Left ventricle myocardium inferior (tissue), 1 donor: ENCODE results near the gene CSTPP1. TPM values are rescaled to one million over a fixed set of nuclear protein-coding genes. Genes with fewer than 3 reads are reported as not detected.

Source experiments
- DNase-seq: peaks from one replicate; pipeline ENCODE4 v3.0.0-alpha.2; 2020
- H3K27ac ChIP-seq: fragments of 200-600 bp; replicated peaks from 2 replicates; pipeline ENCODE4 v1.8.0; 2021
- H3K27me3 ChIP-seq: fragments of 200-600 bp; 2 replicates; pipeline ENCODE4 v1.8.0; 2021; ENCODE audit warnings: low read depth
- H3K36me3 ChIP-seq: fragments of 200-600 bp; 2 replicates; pipeline ENCODE4 v1.8.0; 2021
- H3K4me1 ChIP-seq: fragments of 200-600 bp; 2 replicates; pipeline ENCODE4 v1.8.0; 2021
- H3K4me3 ChIP-seq: fragments of 200-600 bp; 2 replicates; pipeline ENCODE4 v1.8.0; 2021; ENCODE audit warnings: mild to moderate bottlenecking, moderate library complexity
- H3K9me3 ChIP-seq: fragments of 200-600 bp; replicated peaks from 2 replicates; pipeline ENCODE4 v1.8.0; 2021
- CTCF ChIP-seq: fragments of 200-600 bp; IDR thresholded peaks from 2 replicates; pipeline ENCODE4 v1.8.0; 2021; ENCODE audit warnings: antibody characterized with exemption, mild to moderate bottlenecking, borderline replicate concordance
- intact Hi-C: fragments of 100-400 bp; cut with micrococcal nuclease; formaldehyde crosslinking; loops from one replicate; pipeline ENCODE4 v1.11.0; 2022
- total RNA-seq: library from RNA; stranded (reverse); fragmentation: NEBNext Ultra II Directional; extraction: Animal tissue kit (Norgen Biotek cat#: 25700); gene quantifications from one replicate; pipeline ENCODE4 v1.2.1, GENCODE V29; 2021
- donor health status: DM: no; HTN: yes; CAD: no; lungs with severe emphysema.

CSTPP1 gene
- total RNA-seq, 1 donor from 2014 or later = 12.9 TPM

- Histone ChIP-seq H3K27ac (no peak overlapping the region), H3K9me3 (no peaks in the 10 kb centered on the region), H3K27me3 (no peaks in the 10 kb centered on the region), H3K4me1 (peaks cover 18% of the 10 kb centered on the region), H3K36me3 (peaks cover 5% of the 10 kb centered on the region), H3K4me3 (no peak overlapping the region)
- no peak for TF ChIP-seq CTCF
- no peak for DNase-seq
- intact Hi-C loops = no loop called here
These were observed 221.7 kb downstream of the CSTPP1 start for GRCh38 chr11:47158242-47158641.

DNA sequence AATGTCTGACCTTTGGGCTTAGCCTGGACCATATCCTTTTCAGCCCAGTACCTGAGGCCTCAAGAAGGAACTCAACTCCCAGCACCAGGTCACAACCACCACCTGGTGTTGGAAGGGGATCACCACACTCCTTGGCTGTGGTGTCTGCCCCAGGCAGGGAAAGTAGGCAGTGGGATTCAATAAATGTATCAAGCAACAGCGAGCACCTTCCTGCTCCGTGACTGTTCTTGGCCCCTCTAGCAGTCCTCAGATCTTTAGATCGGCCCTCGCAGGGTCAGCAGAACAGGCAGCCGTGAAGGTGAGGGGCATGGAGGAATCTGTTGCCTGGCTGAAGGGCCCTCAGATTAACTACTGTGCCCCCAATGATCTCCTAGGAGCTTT, 224.2 kb downstream of the CSTPP1 start:
- DNase-seq = no peak
- Histone ChIP-seq H3K4me3 (no peak overlapping the region), H3K9me3 (no peaks in the 10 kb centered on the region), H3K4me1 (peaks cover 12% of the 10 kb centered on the region), H3K36me3 (peaks cover 20% of the 10 kb centered on the region), H3K27ac (no peak overlapping the region), H3K27me3 (no peaks in the 10 kb centered on the region)
- no peak for TF ChIP-seq CTCF
- intact Hi-C loops = no loop called here

GRCh38 chr11:47161134-47161854, 224.7 kb downstream of the CSTPP1 start:
- H3K36me3 ChIP-seq = peaks cover 25% of the 10 kb centered on the region
- no peaks in the 10 kb centered on the region for H3K27me3 ChIP-seq
- no peaks in the 10 kb centered on the region for H3K9me3 ChIP-seq
- H3K27ac ChIP-seq = no peak overlapping the region
- TF ChIP-seq CTCF = peak; percentile 65
- intact Hi-C loops = no loop called here
- peaks cover 12% of the 10 kb centered on the region for H3K4me1 ChIP-seq
- no peak for DNase-seq
- H3K4me3 ChIP-seq = no peak overlapping the region

DNA sequence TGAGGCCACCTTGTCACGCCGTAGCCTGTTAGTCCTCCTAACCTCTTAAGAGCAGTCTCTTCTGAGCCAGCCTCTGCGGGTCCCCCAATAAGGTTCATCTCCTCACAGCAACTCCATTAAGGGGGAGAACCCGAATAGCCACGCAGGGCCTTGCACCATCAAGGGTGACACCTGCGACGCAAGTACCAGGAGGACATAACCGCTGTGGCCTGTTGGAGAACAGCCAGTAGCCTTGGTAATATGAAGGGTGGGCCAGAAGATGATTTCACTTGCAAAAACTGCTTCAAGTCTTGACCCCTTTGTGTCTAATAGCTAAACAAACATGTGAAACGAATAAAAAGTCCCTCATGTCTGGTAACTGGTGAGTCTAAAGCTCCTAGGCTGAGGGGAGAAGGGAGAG, 225.3 kb downstream of the CSTPP1 start:
- peaks cover 31% of the 10 kb centered on the region for H3K36me3 ChIP-seq

DNA sequence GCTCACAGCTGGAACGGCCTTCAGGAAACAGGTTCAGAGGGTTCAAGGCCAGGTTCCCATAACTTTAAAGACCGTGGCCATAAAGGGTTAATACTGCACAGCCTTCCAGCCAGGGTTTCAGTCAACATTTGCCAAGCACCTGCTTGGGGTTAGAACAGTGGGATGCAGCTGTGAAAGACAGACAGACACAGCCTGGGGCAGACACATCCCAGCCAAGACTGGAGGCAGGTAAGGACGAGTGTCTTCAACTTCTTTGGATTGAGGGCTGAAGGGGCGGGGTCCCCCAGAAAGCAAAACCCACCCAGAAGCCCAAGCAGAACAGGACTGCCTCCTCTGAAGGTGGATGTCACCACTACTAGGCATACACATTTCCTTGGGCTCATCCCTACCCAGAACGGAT, 225.9 kb downstream of the CSTPP1 start:
- no peaks in the 10 kb centered on the region for H3K27me3 ChIP-seq
- H3K27ac ChIP-seq = no peak overlapping the region
- no peaks in the 10 kb centered on the region for H3K9me3 ChIP-seq
- DNase-seq = no peak
- H3K4me1 ChIP-seq = peaks cover 12% of the 10 kb centered on the region
- no peak for TF ChIP-seq CTCF
- no peak overlapping the region for H3K4me3 ChIP-seq
- H3K36me3 ChIP-seq = peaks cover 37% of the 10 kb centered on the region
- intact Hi-C loops = no loop called here

More for the DNA sequence above, 225.3 kb downstream of the CSTPP1 start:
- no peak for TF ChIP-seq CTCF
- DNase-seq = no peak
- Histone ChIP-seq H3K27ac (no peak overlapping the region), H3K4me3 (no peak overlapping the region), H3K9me3 (no peaks in the 10 kb centered on the region), H3K4me1 (peaks cover 12% of the 10 kb centered on the region), H3K27me3 (no peaks in the 10 kb centered on the region)
- intact Hi-C loops = no loop called here
